CD14-positive monocyte (primary cell): Measurements from ENCODE around the gene TPM1. TPM values are rescaled to one million over a fixed set of nuclear protein-coding genes. Genes with fewer than 3 reads are reported as not detected.

Experiments
- DNase-seq, 3 donors: peaks; one replicate each; pipeline ENCODE4 v3.0.0-alpha.2; 2011 to 2022
- H2AFZ ChIP-seq: 2 replicates; pipeline ENCODE4 v1.6.0; 2012; ENCODE audit warnings: mild to moderate bottlenecking, low read depth, low read length, inconsistent platforms; ENCODE audit not compliant: insufficient read depth, poor library complexity, severe bottlenecking
- H3K27ac ChIP-seq, 2 donors: 1 replicate in 1 of 2; 2 replicates in 1 of 2; pipeline ENCODE4 v1.5.1; 2012 to 2013; ENCODE audit warnings: low read length in 2 of 2, control low read depth in 1 of 2, inconsistent platforms in 1 of 2, low read depth in 1 of 2, mild to moderate bottlenecking in 1 of 2
- H3K27me3 ChIP-seq, 2 donors: one replicate each; pipeline versions ENCODE4 v1.6.0 to v1.6.1; 2011 to 2013; ENCODE audit warnings: low read length in 2 of 2; ENCODE audit not compliant: control insufficient read depth in 2 of 2, insufficient read depth in 2 of 2
- H3K36me3 ChIP-seq, 2 donors: replicated peaks in 1 of 2; 1 replicate in 1 of 2; 2 replicates in 1 of 2; pipeline versions ENCODE4 v1.5.1 to v1.6.1; 2012 to 2013; ENCODE audit warnings: low read length in 2 of 2, control low read depth in 1 of 2, inconsistent platforms in 1 of 2, mild to moderate bottlenecking in 1 of 2; ENCODE audit not compliant: insufficient read depth in 2 of 2, control insufficient read depth in 1 of 2
- H3K4me1 ChIP-seq, 2 donors: 1 replicate in 1 of 2; 2 replicates in 1 of 2; pipeline versions ENCODE4 v1.5.1 to v1.6.1; 2012 to 2013; ENCODE audit warnings: low read length in 2 of 2, control low read depth in 1 of 2, inconsistent platforms in 1 of 2, mild to moderate bottlenecking in 1 of 2, moderate library complexity in 1 of 2; ENCODE audit not compliant: insufficient read depth in 2 of 2, control insufficient read depth in 1 of 2
- H3K4me2 ChIP-seq: replicated peaks from 2 replicates; pipeline ENCODE3; 2012; ENCODE audit warnings: low read length, moderate library complexity, mild to moderate bottlenecking; ENCODE audit not compliant: poor library complexity, severe bottlenecking; ENCODE audit errors: extremely low read depth
- H3K4me3 ChIP-seq, 3 experiments: fragments of 200-600 bp in 1 of 3; sonication (generic) in 1 of 3; replicated peaks in 1 of 3; 1 replicate in 2 of 3; 2 replicates in 1 of 3; pipeline ENCODE4 v1.5.1; 2011 to 2013; ENCODE audit warnings: low read length in 3 of 3, mild to moderate bottlenecking in 3 of 3, control low read depth in 2 of 3, low read depth in 2 of 3, inconsistent platforms in 1 of 3, moderate library complexity in 1 of 3
- H3K79me2 ChIP-seq: 2 replicates; pipeline ENCODE4 v1.6.0; 2012; ENCODE audit warnings: mild to moderate bottlenecking, control low read depth, inconsistent platforms, low read length, moderate library complexity; ENCODE audit not compliant: insufficient read depth
- H3K9ac ChIP-seq: 2 replicates; pipeline ENCODE4 v1.6.0; 2017; ENCODE audit warnings: low read length, mild to moderate bottlenecking; ENCODE audit not compliant: insufficient read depth, poor library complexity, severe bottlenecking
- H3K9me3 ChIP-seq, 2 donors: replicated peaks in 1 of 2; 1 replicate in 1 of 2; 2 replicates in 1 of 2; pipeline versions ENCODE4 v1.5.1 to v1.6.1; 2012 to 2013; ENCODE audit warnings: low read length in 2 of 2, control low read depth in 1 of 2; ENCODE audit not compliant: control insufficient read depth in 1 of 2, insufficient read depth in 1 of 2
- H4K20me1 ChIP-seq: 2 replicates; pipeline ENCODE4 v1.6.0; 2012; ENCODE audit warnings: mild to moderate bottlenecking, low read length, control low read depth, moderate library complexity; ENCODE audit not compliant: insufficient read depth
- H3K27ac Mint-ChIP-seq, 7 donors: one replicate each; pipeline ENCODE4 v1.8.0; 2020; ENCODE audit warnings: mild to moderate bottlenecking in 7 of 7, mixed read lengths in 7 of 7, moderate library complexity in 6 of 7, inconsistent platforms in 2 of 7
- H3K27me3 Mint-ChIP-seq, 3 donors: one replicate each; pipeline ENCODE4 v1.8.0; 2021 to 2022; ENCODE audit warnings: low read depth in 3 of 3, mild to moderate bottlenecking in 3 of 3, mixed read lengths in 3 of 3, moderate library complexity in 3 of 3, inconsistent platforms in 1 of 3
- H3K36me3 Mint-ChIP-seq, 2 donors: one replicate each; pipeline ENCODE4 v1.8.0; 2020; ENCODE audit warnings: mixed read lengths in 2 of 2, inconsistent platforms in 1 of 2, mild to moderate bottlenecking in 1 of 2
- H3K4me1 Mint-ChIP-seq: one replicate; pipeline ENCODE4 v1.8.0; 2020; ENCODE audit warnings: mild to moderate bottlenecking, mixed read lengths
- H3K4me3 Mint-ChIP-seq, 2 donors: one replicate each; pipeline ENCODE4 v1.8.0; 2020; ENCODE audit warnings: mild to moderate bottlenecking in 2 of 2, mixed read lengths in 2 of 2, moderate library complexity in 1 of 2
- H3K9me3 Mint-ChIP-seq, 7 donors: one replicate each; pipeline ENCODE4 v1.8.0; 2020 to 2022; ENCODE audit warnings: mixed read lengths in 7 of 7, mild to moderate bottlenecking in 6 of 7, moderate library complexity in 6 of 7, inconsistent platforms in 2 of 7
- CTCF ChIP-seq: fragments of 200-600 bp; IDR thresholded peaks from one replicate; pipeline ENCODE4 v1.8.0; 2022; ENCODE audit warnings: antibody characterized with exemption, mild to moderate bottlenecking
- WGBS: methylation state at CpG from one replicate; pipeline ENCODE4 v1.1.5; 2013; ENCODE audit warnings: missing lambda C conversion rate; ENCODE audit not compliant: insufficient coverage; 5-methylcytosine and 5-hydroxymethylcytosine counted together
- intact Hi-C, 2 donors: fragments of 100-400 bp; cut with micrococcal nuclease; formaldehyde crosslinking; loops; one replicate each; pipeline versions ENCODE4 v1.15.0 to v1.15.1; 2023
- polyA plus RNA-seq, 3 donors: library from polyadenylated mRNA; depleted of rRNA in 1 of 3; unstranded in 2 of 3; stranded (reverse) in 1 of 3; fragments of 300-500 nt in 2 of 3; fragments of >200 nt in 1 of 3; fragmentation: Illumina TruSeq in 2 of 3; gene quantifications; 1 replicate in 2 of 3; 2 replicates in 1 of 3; pipeline ENCODE4 v1.2.3, GENCODE V29; 2012 to 2021

The TPM1 gene
- polyA plus RNA-seq, 3 donors, result 11.7 to 15.9 (median 11.9) TPM

GRCh38 chr15:63000706-63001105 is 41.8 kb upstream of the TPM1 start:
- Histone ChIP-seq H3K4me3 (no peak overlapping the region), H3K4me1 (no peaks in the 10 kb centered on the region), H4K20me1 (no peaks in the 10 kb centered on the region), H3K79me2 (no peaks in the 10 kb centered on the region), H3K9ac (no peak overlapping the region), H2AFZ (no peak overlapping the region), H3K4me2 (no peak overlapping the region), H3K36me3 (no peaks in the 10 kb centered on the region), H3K27me3 (peaks cover 0 to 2% of the 10 kb centered on the region in 2 donors), H3K9me3 (no peaks in the 10 kb centered on the region), H3K27ac (no peak overlapping the region)
- Mint-ChIP-seq H3K9me3 (peaks cover 0 to 3% (median 0%) of the 10 kb centered on the region in 7 donors), H3K27ac (no peak overlapping the region), H3K27me3 (peaks cover 6% of the 10 kb centered on the region in 3 donors), H3K4me1 (peaks cover 2% of the 10 kb centered on the region), H3K36me3 (no peaks in the 10 kb centered on the region), H3K4me3 (no peak overlapping the region)
- no peak for TF ChIP-seq CTCF
- DNase-seq, result no peak
- 94% methylated on average over 2 of the region's 3 CpGs for WGBS
- intact Hi-C loops, result no loop called here

GRCh38 chr15:63004211-63004610 is 38.3 kb upstream of the TPM1 start:
- H3K9me3 ChIP-seq, result no peaks in the 10 kb centered on the region
- no peak overlapping the region for H3K27ac ChIP-seq
- H3K4me1 Mint-ChIP-seq, result no peaks in the 10 kb centered on the region
- no peak overlapping the region for H3K9ac ChIP-seq
- H3K4me2 ChIP-seq, result no peak overlapping the region
- H2AFZ ChIP-seq, result no peak overlapping the region
- H3K4me1 ChIP-seq, result no peaks in the 10 kb centered on the region
- no peak overlapping the region for H3K4me3 ChIP-seq
- H3K27me3 ChIP-seq, result peaks cover 0 to 2% of the 10 kb centered on the region in 2 donors
- no peaks in the 10 kb centered on the region for H3K36me3 ChIP-seq
- peaks cover 4 to 9% (median 5%) of the 10 kb centered on the region in 3 donors for H3K27me3 Mint-ChIP-seq
- H3K79me2 ChIP-seq, result no peaks in the 10 kb centered on the region
- no peak for TF ChIP-seq CTCF
- 100% methylated on average over 2 of the region's 2 CpGs for WGBS
- H4K20me1 ChIP-seq, result no peaks in the 10 kb centered on the region
- no peaks in the 10 kb centered on the region for H3K9me3 Mint-ChIP-seq
- no peak for DNase-seq
- intact Hi-C loops, result no loop called here
- H3K36me3 Mint-ChIP-seq, result no peaks in the 10 kb centered on the region
- no peak overlapping the region for H3K4me3 Mint-ChIP-seq
- H3K27ac Mint-ChIP-seq, result no peak overlapping the region
